HepG2 (cell line): ENCODE data around the gene DMTF1. TPM values are rescaled to one million over a fixed set of nuclear protein-coding genes. Genes with fewer than 3 reads are reported as not detected.

Source experiments
- CBX2 ChIP-seq, 2 experiments: fragments of 200-600 bp in 1 of 2; sonication (generic); formaldehyde crosslinking in 1 of 2; IDR thresholded peaks; 2 replicates each; pipeline versions ENCODE4 v1.7.0 to v1.8.1; 2018 to 2022; ENCODE audit warnings: low read depth in 2 of 2, low read length in 1 of 2, mild to moderate bottlenecking in 1 of 2, missing genetic modification reagents in 1 of 2
- KDM6A ChIP-seq: IDR thresholded peaks from 2 replicates; pipeline ENCODE4 v1.6.1; 2016; ENCODE audit warnings: low read depth
- MAZ ChIP-seq, 2 experiments: sonication (generic) in 1 of 2; formaldehyde crosslinking in 1 of 2; IDR thresholded peaks; 2 replicates each; pipeline versions ENCODE4 v1.5.0 to v1.6.1; 2012 to 2020; ENCODE audit warnings: low read depth in 2 of 2, mild to moderate bottlenecking in 2 of 2, borderline replicate concordance in 1 of 2, improper control_type of control experiment in 1 of 2, low read length in 1 of 2, missing genetic modification reagents in 1 of 2, moderate library complexity in 1 of 2
- MBNL3 ChIP-seq: fragments of 250-450 bp; sonication (Bioruptor Pico); conservative IDR thresholded peaks from 2 replicates; pipeline ENCODE4 v1.8.0; 2022; ENCODE audit warnings: mild to moderate bottlenecking, inconsistent platforms
- MIXL1 ChIP-seq: IDR thresholded peaks from 2 replicates; pipeline ENCODE4 v1.6.1; 2016
- MTF2 ChIP-seq: sonication (generic); formaldehyde crosslinking; IDR thresholded peaks from 2 replicates; pipeline ENCODE4 v1.5.0; 2020; ENCODE audit warnings: missing genetic modification reagents, borderline replicate concordance
- SUZ12 ChIP-seq: fragments of 150-350 bp; IDR thresholded peaks from 2 replicates; pipeline ENCODE4 v1.6.1; 2014; ENCODE audit warnings: low read depth, low read length
- ZNF124 ChIP-seq: sonication (generic); formaldehyde crosslinking; IDR thresholded peaks from 2 replicates; pipeline ENCODE4 v1.4.0; 2020; ENCODE audit warnings: missing genetic modification reagents
- ZNF329 ChIP-seq: sonication (generic); formaldehyde crosslinking; IDR thresholded peaks from 2 replicates; pipeline ENCODE4 v1.9.0; 2021; ENCODE audit warnings: low read depth, mild to moderate bottlenecking, missing genetic modification reagents
- ZNF557 ChIP-seq: sonication (generic); formaldehyde crosslinking; IDR thresholded peaks from 2 replicates; pipeline ENCODE4 v1.4.0; 2020; ENCODE audit warnings: missing genetic modification reagents
- polyA plus RNA-seq, 8 experiments: library from polyadenylated mRNA; depleted of rRNA in 3 of 8; stranded (reverse) in 7 of 8; unstranded in 1 of 8; fragments of >200 nt; fragmentation: Illumina TruSeq in 4 of 8; extraction: Trizol in 4 of 8; gene quantifications; 2 replicates each; pipeline versions ENCODE4 v1.2.1 to v1.2.3, GENCODE V29; 2011 to 2016; ENCODE audit warnings: low read depth in 4 of 8, missing spikeins in 1 of 8, mixed read lengths in 1 of 8; ENCODE audit not compliant: insufficient read depth in 1 of 8
- total RNA-seq, 5 experiments: library from RNA; depleted of rRNA; stranded (reverse); fragments of >200 nt; fragmentation: Illumina TruSeq; extraction: Trizol; gene quantifications; 2 replicates each; pipeline ENCODE4 v1.2.3, GENCODE V29; 2016; ENCODE audit warnings: low read depth in 1 of 5
- TF ChIP-seq, protein P1 (sequence below): sonication (generic); formaldehyde crosslinking; IDR thresholded peaks from 2 replicates; pipeline ENCODE4 v1.5.1; 2020; ENCODE audit warnings: mild to moderate bottlenecking, missing genetic modification reagents, moderate library complexity
- TF ChIP-seq, protein P2 (sequence below): sonication (generic); formaldehyde crosslinking; IDR thresholded peaks from 2 replicates; pipeline ENCODE4 v1.4.0; 2020; ENCODE audit warnings: missing genetic modification reagents, borderline replicate concordance
- TF ChIP-seq, protein P3 (sequence below): IDR thresholded peaks from 2 replicates; pipeline ENCODE4 v1.6.1; 2016; ENCODE audit warnings: mild to moderate bottlenecking, missing biosample characterization, missing genetic modification reagents
- TF ChIP-seq, protein P4 (sequence below): IDR thresholded peaks from 2 replicates; pipeline ENCODE4 v1.6.1; 2018; ENCODE audit warnings: missing genetic modification reagents
- TF ChIP-seq, protein P5 (sequence below): IDR thresholded peaks from 2 replicates; pipeline ENCODE4 v1.6.1; 2018; ENCODE audit warnings: missing genetic modification reagents, mild to moderate bottlenecking, missing compliant biosample characterization

The DMTF1 gene
- total and polyA plus RNA-seq, 2 of the 13 experiments (the other 11 are each of a cell fraction or from before 2014, with no cell fraction given): 45.8 to 132 TPM

DNA sequence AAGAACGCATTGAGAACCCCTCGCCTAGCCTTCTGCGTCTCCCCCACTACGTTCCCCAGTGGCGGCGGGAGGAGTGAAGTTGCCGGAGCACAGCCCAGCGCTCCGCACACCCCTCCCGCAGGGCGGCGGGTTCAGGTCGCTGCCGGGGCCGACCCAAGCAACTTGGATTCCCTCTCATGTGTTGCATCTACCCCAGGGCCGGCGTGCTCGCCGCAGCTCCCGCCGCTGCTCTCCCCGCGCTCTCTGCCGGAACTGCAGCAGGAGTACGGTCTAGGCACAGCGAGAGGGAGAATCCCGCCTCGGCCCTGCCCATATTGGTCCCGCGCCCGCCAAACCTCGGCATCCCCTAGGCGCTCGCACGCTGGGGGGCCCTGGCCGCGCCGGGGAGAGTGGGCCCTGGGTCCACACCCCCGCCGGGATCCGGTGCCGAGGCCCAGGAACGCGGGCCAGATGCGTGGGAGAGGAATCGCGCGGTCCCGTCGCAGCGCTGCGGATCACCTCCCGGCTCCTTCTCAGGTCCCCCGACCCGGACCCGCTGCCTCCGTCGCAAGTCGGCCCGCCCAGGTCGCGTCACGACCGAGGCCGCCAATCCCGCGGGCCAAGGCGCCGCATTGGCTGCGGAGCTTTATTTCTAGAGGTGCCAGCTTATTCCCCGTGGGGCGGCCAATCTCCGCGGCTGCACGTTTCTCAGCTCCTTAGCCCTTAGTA, 67.9 kb downstream of the DMTF1 start (continued):
- TF ChIP-seq, protein P1, sequence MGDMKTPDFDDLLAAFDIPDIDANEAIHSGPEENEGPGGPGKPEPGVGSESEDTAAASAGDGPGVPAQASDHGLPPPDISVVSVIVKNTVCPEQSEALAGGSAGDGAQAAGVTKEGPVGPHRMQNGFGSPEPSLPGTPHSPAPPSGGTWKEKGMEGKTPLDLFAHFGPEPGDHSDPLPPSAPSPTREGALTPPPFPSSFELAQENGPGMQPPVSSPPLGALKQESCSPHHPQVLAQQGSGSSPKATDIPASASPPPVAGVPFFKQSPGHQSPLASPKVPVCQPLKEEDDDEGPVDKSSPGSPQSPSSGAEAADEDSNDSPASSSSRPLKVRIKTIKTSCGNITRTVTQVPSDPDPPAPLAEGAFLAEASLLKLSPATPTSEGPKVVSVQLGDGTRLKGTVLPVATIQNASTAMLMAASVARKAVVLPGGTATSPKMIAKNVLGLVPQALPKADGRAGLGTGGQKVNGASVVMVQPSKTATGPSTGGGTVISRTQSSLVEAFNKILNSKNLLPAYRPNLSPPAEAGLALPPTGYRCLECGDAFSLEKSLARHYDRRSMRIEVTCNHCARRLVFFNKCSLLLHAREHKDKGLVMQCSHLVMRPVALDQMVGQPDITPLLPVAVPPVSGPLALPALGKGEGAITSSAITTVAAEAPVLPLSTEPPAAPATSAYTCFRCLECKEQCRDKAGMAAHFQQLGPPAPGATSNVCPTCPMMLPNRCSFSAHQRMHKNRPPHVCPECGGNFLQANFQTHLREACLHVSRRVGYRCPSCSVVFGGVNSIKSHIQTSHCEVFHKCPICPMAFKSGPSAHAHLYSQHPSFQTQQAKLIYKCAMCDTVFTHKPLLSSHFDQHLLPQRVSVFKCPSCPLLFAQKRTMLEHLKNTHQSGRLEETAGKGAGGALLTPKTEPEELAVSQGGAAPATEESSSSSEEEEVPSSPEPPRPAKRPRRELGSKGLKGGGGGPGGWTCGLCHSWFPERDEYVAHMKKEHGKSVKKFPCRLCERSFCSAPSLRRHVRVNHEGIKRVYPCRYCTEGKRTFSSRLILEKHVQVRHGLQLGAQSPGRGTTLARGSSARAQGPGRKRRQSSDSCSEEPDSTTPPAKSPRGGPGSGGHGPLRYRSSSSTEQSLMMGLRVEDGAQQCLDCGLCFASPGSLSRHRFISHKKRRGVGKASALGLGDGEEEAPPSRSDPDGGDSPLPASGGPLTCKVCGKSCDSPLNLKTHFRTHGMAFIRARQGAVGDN: peak; percentile 82
- TF ChIP-seq ZNF557 (CRISPR knock-in tag): no peak
- no peak for TF ChIP-seq KDM6A (CRISPR knock-in tag)
- 0 out of 2 replicates have a peak, but pooled peaks have one; percentile 49 for TF ChIP-seq ZNF124
- TF ChIP-seq, protein P2, sequence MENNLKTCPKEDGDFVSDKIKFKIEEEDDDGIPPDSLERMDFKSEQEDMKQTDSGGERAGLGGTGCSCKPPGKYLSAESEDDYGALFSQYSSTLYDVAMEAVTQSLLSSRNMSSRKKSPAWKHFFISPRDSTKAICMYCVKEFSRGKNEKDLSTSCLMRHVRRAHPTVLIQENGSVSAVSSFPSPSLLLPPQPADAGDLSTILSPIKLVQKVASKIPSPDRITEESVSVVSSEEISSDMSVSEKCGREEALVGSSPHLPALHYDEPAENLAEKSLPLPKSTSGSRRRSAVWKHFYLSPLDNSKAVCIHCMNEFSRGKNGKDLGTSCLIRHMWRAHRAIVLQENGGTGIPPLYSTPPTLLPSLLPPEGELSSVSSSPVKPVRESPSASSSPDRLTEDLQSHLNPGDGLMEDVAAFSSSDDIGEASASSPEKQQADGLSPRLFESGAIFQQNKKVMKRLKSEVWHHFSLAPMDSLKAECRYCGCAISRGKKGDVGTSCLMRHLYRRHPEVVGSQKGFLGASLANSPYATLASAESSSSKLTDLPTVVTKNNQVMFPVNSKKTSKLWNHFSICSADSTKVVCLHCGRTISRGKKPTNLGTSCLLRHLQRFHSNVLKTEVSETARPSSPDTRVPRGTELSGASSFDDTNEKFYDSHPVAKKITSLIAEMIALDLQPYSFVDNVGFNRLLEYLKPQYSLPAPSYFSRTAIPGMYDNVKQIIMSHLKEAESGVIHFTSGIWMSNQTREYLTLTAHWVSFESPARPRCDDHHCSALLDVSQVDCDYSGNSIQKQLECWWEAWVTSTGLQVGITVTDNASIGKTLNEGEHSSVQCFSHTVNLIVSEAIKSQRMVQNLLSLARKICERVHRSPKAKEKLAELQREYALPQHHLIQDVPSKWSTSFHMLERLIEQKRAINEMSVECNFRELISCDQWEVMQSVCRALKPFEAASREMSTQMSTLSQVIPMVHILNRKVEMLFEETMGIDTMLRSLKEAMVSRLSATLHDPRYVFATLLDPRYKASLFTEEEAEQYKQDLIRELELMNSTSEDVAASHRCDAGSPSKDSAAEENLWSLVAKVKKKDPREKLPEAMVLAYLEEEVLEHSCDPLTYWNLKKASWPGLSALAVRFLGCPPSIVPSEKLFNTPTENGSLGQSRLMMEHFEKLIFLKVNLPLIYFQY (CRISPR knock-in tag): peak; percentile 86; the same call in 1 of the 2 replicates
- TF ChIP-seq MAZ (IDR thresholded peaks at IDR 0.05; ENCODE audit: borderline replicate concordance, low read depth, low read length): no peak
- TF ChIP-seq MAZ (CRISPR knock-in tag; IDR thresholded peaks at IDR 0.05; ENCODE audit: low read depth): no peak; the same call in none of the 2 replicates
- TF ChIP-seq MBNL3: no peak
- TF ChIP-seq, protein P3, sequence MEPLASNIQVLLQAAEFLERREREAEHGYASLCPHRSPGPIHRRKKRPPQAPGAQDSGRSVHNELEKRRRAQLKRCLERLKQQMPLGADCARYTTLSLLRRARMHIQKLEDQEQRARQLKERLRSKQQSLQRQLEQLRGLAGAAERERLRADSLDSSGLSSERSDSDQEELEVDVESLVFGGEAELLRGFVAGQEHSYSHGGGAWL: no peak; the same call in 1 of the 2 replicates
- TF ChIP-seq MTF2: no peak
- no peak for TF ChIP-seq CBX2 (IDR thresholded peaks at IDR 0.05; ENCODE audit: low read depth, low read length)
- TF ChIP-seq CBX2 (CRISPR knock-in tag; IDR thresholded peaks at IDR 0.05; ENCODE audit: low read depth): no peak
- TF ChIP-seq, protein P4, sequence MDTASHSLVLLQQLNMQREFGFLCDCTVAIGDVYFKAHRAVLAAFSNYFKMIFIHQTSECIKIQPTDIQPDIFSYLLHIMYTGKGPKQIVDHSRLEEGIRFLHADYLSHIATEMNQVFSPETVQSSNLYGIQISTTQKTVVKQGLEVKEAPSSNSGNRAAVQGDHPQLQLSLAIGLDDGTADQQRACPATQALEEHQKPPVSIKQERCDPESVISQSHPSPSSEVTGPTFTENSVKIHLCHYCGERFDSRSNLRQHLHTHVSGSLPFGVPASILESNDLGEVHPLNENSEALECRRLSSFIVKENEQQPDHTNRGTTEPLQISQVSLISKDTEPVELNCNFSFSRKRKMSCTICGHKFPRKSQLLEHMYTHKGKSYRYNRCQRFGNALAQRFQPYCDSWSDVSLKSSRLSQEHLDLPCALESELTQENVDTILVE: no peak
- TF ChIP-seq, protein P5, sequence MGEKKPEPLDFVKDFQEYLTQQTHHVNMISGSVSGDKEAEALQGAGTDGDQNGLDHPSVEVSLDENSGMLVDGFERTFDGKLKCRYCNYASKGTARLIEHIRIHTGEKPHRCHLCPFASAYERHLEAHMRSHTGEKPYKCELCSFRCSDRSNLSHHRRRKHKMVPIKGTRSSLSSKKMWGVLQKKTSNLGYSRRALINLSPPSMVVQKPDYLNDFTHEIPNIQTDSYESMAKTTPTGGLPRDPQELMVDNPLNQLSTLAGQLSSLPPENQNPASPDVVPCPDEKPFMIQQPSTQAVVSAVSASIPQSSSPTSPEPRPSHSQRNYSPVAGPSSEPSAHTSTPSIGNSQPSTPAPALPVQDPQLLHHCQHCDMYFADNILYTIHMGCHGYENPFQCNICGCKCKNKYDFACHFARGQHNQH: 0 out of 2 replicates have a peak, but pooled peaks have one; percentile 17
- no peak; the same call in 1 of the 2 replicates for TF ChIP-seq MIXL1 (CRISPR knock-in tag)
- 0 out of 2 replicates have a peak, but pooled peaks have one; percentile 45 for TF ChIP-seq ZNF329 (CRISPR knock-in tag)
- no peak for TF ChIP-seq SUZ12
